Measurements from ENCODE around the gene MEGF6.

MEGF6 gene

GRCh38 chr1:3598051-3598491 is 13.2 kb downstream of the MEGF6 start:
- Histone ChIP-seq H3K27me3 (ENCODE audit: low read depth, low read length) (no peaks in the 10 kb centered on the region), H3K79me2 (ENCODE audit: low read length) (no peaks in the 10 kb centered on the region), H3K4me1 (ENCODE audit: low read length) (no peaks in the 10 kb centered on the region), H2AFZ (ENCODE audit: low read depth, low read length) (no peak overlapping the region), H3K4me2 (ENCODE audit: low read length) (no peak overlapping the region), H3K9ac (ENCODE audit: low read length) (no peak overlapping the region), H3K4me3 (ENCODE audit: low read length) (no peak overlapping the region), H3K36me3 (replicated peaks; ENCODE audit: low read depth, low read length) (no peaks in the 10 kb centered on the region), H3K9me3 (ENCODE audit: insufficient read depth, low read length) (no peaks in the 10 kb centered on the region), H4K20me1 (ENCODE audit: insufficient read depth, low read length) (no peaks in the 10 kb centered on the region), H3K27ac (ENCODE audit: low read length) (no peak overlapping the region)
- TF ChIP-seq, protein P1, sequence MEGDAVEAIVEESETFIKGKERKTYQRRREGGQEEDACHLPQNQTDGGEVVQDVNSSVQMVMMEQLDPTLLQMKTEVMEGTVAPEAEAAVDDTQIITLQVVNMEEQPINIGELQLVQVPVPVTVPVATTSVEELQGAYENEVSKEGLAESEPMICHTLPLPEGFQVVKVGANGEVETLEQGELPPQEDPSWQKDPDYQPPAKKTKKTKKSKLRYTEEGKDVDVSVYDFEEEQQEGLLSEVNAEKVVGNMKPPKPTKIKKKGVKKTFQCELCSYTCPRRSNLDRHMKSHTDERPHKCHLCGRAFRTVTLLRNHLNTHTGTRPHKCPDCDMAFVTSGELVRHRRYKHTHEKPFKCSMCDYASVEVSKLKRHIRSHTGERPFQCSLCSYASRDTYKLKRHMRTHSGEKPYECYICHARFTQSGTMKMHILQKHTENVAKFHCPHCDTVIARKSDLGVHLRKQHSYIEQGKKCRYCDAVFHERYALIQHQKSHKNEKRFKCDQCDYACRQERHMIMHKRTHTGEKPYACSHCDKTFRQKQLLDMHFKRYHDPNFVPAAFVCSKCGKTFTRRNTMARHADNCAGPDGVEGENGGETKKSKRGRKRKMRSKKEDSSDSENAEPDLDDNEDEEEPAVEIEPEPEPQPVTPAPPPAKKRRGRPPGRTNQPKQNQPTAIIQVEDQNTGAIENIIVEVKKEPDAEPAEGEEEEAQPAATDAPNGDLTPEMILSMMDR (IDR thresholded peaks at IDR 0.05; ENCODE audit: low read depth, low read length), result no peak
- TF ChIP-seq EZH2phosphoT487 (IDR thresholded peaks at IDR 0.05; ENCODE audit: low read depth), result no peak

DNA sequence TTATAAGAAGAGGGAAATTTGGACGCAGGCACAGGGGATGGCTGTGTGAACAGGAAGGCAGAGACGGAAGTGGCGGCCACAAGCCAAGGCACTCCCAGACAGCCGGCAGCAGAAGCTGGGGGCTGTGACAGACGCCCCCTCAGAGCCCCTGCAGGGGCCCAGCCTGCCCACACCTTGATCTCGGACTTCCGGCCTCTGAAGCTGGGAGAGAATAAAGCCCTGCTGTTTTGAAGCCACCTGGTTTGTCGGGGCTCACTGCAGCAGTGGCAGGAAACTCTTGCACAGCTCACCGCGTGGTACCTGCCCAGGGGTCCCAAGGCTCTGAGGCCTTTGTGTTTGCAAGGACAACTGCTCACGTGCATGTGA is 13.7 kb downstream of the MEGF6 start:
- no peaks in the 10 kb centered on the region for H3K4me1 ChIP-seq (ENCODE audit: low read length)
- H3K9ac ChIP-seq (ENCODE audit: low read length), result no peak overlapping the region
- H3K9me3 ChIP-seq (ENCODE audit: insufficient read depth, low read length), result no peaks in the 10 kb centered on the region
- no peak overlapping the region for H3K4me2 ChIP-seq (ENCODE audit: low read length)
- H3K4me3 ChIP-seq (ENCODE audit: low read length), result no peak overlapping the region
- no peaks in the 10 kb centered on the region for H3K27me3 ChIP-seq (ENCODE audit: low read depth, low read length)
- H4K20me1 ChIP-seq (ENCODE audit: insufficient read depth, low read length), result no peaks in the 10 kb centered on the region
- no peak overlapping the region for H3K27ac ChIP-seq (ENCODE audit: low read length)
- H3K79me2 ChIP-seq (ENCODE audit: low read length), result no peaks in the 10 kb centered on the region
- no peak overlapping the region for H2AFZ ChIP-seq (ENCODE audit: low read depth, low read length)
- no peak for TF ChIP-seq EZH2phosphoT487 (IDR thresholded peaks at IDR 0.05; ENCODE audit: low read depth)
- TF ChIP-seq, protein P1 (IDR thresholded peaks at IDR 0.05; ENCODE audit: low read depth, low read length), result no peak
- H3K36me3 ChIP-seq (replicated peaks; ENCODE audit: low read depth, low read length), result no peaks in the 10 kb centered on the region

- no peaks in the 10 kb centered on the region for H3K9me3 ChIP-seq (ENCODE audit: insufficient read depth, low read length)
- no peaks in the 10 kb centered on the region for H3K79me2 ChIP-seq (ENCODE audit: low read length)
- H3K27me3 ChIP-seq (ENCODE audit: low read depth, low read length), result no peaks in the 10 kb centered on the region
- no peak overlapping the region for H3K4me2 ChIP-seq (ENCODE audit: low read length)
- no peaks in the 10 kb centered on the region for H3K36me3 ChIP-seq (replicated peaks; ENCODE audit: low read depth, low read length)
- no peaks in the 10 kb centered on the region for H4K20me1 ChIP-seq (ENCODE audit: insufficient read depth, low read length)
- H3K9ac ChIP-seq (ENCODE audit: low read length), result no peak overlapping the region
- no peaks in the 10 kb centered on the region for H3K4me1 ChIP-seq (ENCODE audit: low read length)
- H2AFZ ChIP-seq (ENCODE audit: low read depth, low read length), result no peak overlapping the region
- H3K27ac ChIP-seq (ENCODE audit: low read length), result no peak overlapping the region
- TF ChIP-seq, protein P1 (IDR thresholded peaks at IDR 0.05; ENCODE audit: low read depth, low read length), result no peak
- no peak for TF ChIP-seq EZH2phosphoT487 (IDR thresholded peaks at IDR 0.05; ENCODE audit: low read depth)
- no peak overlapping the region for H3K4me3 ChIP-seq (ENCODE audit: low read length)
Observed at GRCh38 chr1:3596663-3597598, 14.4 kb downstream of the MEGF6 start.

DNA sequence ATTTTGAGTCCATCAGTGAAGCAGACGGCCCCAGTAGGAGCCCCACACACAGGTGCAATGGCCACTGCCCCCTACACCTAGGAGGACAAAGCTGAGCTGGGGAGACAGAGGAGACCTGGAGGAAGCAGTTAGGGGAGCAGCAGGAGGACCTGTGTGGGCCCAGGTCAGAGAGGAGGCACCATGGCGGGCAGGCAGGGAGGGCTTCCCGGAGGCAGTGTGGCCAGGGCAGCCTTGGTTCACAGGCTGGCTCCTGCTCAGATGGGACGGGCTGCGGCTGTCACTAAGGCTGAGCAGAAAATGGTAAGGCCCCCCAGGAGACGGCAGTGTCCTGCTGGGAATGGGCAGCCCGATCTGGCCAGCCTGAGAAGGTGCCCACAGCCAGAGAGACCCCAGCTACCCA is 15.4 kb downstream of the MEGF6 start:
- Histone ChIP-seq H3K9me3 (ENCODE audit: insufficient read depth, low read length) (no peaks in the 10 kb centered on the region), H3K4me2 (ENCODE audit: low read length) (no peak overlapping the region), H3K27ac (ENCODE audit: low read length) (no peak overlapping the region), H2AFZ (ENCODE audit: low read depth, low read length) (no peak overlapping the region), H3K36me3 (replicated peaks; ENCODE audit: low read depth, low read length) (no peaks in the 10 kb centered on the region), H3K79me2 (ENCODE audit: low read length) (no peaks in the 10 kb centered on the region), H3K4me3 (ENCODE audit: low read length) (no peak overlapping the region), H4K20me1 (ENCODE audit: insufficient read depth, low read length) (no peaks in the 10 kb centered on the region), H3K4me1 (ENCODE audit: low read length) (no peaks in the 10 kb centered on the region), H3K9ac (ENCODE audit: low read length) (no peak overlapping the region), H3K27me3 (ENCODE audit: low read depth, low read length) (no peaks in the 10 kb centered on the region)
- TF ChIP-seq, protein P1 (IDR thresholded peaks at IDR 0.05; ENCODE audit: low read depth, low read length), result no peak
- TF ChIP-seq EZH2phosphoT487 (IDR thresholded peaks at IDR 0.05; ENCODE audit: low read depth), result no peak

Measured in OCI-LY3 (cell line).